ENCODE measurements around the gene TEX2. TPM values are rescaled to one million over a fixed set of nuclear protein-coding genes. Genes with fewer than 3 reads are reported as not detected.

The TEX2 gene
- polyA plus RNA-seq, 1 donor (not counting 4 experiments of a cell fraction or from before 2014, with no cell fraction given) = 44.4 TPM

DNA sequence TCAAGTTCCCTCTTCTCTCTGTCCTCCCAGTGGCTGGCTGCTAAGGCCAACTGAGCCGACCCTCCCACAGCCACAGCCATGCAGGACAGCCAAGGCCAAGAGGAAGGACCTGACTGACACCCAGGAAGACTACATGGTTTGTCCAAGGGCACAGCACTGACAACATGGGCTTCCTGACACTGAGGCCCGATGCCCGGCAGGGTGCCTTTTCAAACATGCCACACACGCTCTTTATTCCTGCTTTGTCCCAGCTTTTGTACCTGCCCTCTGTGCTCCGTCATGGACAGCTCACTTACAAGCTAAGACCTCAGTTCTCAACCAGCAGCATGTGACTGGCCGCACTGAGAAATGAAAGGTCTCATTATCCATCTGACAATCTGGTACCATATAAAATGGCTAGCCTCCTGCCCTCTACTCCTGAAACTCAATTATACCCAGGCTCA, 45.8 kb downstream of the TEX2 start:
- peaks cover 60% of the 10 kb centered on the region for H3K79me2 ChIP-seq (ENCODE audit: control insufficient read depth, insufficient read depth, low read length)
- H3K4me1 ChIP-seq (ENCODE audit: control insufficient read depth, extremely low read depth, insufficient read depth, low read length) = peaks cover 7% of the 10 kb centered on the region
- H3K4me2 ChIP-seq (ENCODE audit: control insufficient read depth, extremely low read depth, insufficient read depth, low read depth, low read length) = no peak overlapping the region
- H3K9me1 ChIP-seq (ENCODE audit: control insufficient read depth, extremely low read depth, insufficient read depth, low read length) = no peaks in the 10 kb centered on the region
- H3K27me3 ChIP-seq (ENCODE audit: control insufficient read depth, extremely low read depth, insufficient read depth, low read length) = no peaks in the 10 kb centered on the region
- H3K27ac ChIP-seq (ENCODE audit: control insufficient read depth, insufficient read depth, low read length) = no peak overlapping the region
- no peak for TF ChIP-seq EZH2 (IDR thresholded peaks at IDR 0.05; ENCODE audit: low read length)
- TF ChIP-seq, protein P1, sequence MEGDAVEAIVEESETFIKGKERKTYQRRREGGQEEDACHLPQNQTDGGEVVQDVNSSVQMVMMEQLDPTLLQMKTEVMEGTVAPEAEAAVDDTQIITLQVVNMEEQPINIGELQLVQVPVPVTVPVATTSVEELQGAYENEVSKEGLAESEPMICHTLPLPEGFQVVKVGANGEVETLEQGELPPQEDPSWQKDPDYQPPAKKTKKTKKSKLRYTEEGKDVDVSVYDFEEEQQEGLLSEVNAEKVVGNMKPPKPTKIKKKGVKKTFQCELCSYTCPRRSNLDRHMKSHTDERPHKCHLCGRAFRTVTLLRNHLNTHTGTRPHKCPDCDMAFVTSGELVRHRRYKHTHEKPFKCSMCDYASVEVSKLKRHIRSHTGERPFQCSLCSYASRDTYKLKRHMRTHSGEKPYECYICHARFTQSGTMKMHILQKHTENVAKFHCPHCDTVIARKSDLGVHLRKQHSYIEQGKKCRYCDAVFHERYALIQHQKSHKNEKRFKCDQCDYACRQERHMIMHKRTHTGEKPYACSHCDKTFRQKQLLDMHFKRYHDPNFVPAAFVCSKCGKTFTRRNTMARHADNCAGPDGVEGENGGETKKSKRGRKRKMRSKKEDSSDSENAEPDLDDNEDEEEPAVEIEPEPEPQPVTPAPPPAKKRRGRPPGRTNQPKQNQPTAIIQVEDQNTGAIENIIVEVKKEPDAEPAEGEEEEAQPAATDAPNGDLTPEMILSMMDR (optimal IDR thresholded peaks at IDR 0.05 in 1 of 3, IDR thresholded peaks at IDR 0.05 in 1 of 3, conservative IDR thresholded peaks at IDR 0.05 in 1 of 3; ENCODE audit: extremely low read depth in 1 of 3, insufficient read depth in 2 of 3, low read length in 3 of 3) = no peak
- FAIRE-seq (no peak), DNase-seq (ENCODE audit: low read depth, low spot score) (no peak)
- H3K9me3 ChIP-seq (ENCODE audit: control insufficient read depth, low read depth, low read length) = no peaks in the 10 kb centered on the region
- H3K9ac ChIP-seq (ENCODE audit: control insufficient read depth, extremely low read depth, insufficient read depth, low read length) = no peak overlapping the region
- H4K20me1 ChIP-seq (ENCODE audit: control insufficient read depth, extremely low read depth, insufficient read depth, low read length) = no peaks in the 10 kb centered on the region
- peaks cover 12% of the 10 kb centered on the region in 2 experiments for H3K36me3 ChIP-seq (ENCODE audit: control insufficient read depth in 2 of 2, extremely low read depth in 1 of 2, insufficient read depth in 2 of 2, low read length in 2 of 2)
- H3K4me3 ChIP-seq (ENCODE audit: control insufficient read depth in 2 of 3, extremely low read depth in 1 of 3, insufficient read depth in 2 of 3, low read depth in 1 of 3, low read length in 3 of 3) = no peak overlapping the region
- dilution Hi-C loops (cut with MboI; ENCODE audit: extremely low pct_ligation_motif_present, low sequenced_read_pairs) = no loop called here
- H2AFZ ChIP-seq (ENCODE audit: control insufficient read depth, low read length) = no peak overlapping the region

DNA sequence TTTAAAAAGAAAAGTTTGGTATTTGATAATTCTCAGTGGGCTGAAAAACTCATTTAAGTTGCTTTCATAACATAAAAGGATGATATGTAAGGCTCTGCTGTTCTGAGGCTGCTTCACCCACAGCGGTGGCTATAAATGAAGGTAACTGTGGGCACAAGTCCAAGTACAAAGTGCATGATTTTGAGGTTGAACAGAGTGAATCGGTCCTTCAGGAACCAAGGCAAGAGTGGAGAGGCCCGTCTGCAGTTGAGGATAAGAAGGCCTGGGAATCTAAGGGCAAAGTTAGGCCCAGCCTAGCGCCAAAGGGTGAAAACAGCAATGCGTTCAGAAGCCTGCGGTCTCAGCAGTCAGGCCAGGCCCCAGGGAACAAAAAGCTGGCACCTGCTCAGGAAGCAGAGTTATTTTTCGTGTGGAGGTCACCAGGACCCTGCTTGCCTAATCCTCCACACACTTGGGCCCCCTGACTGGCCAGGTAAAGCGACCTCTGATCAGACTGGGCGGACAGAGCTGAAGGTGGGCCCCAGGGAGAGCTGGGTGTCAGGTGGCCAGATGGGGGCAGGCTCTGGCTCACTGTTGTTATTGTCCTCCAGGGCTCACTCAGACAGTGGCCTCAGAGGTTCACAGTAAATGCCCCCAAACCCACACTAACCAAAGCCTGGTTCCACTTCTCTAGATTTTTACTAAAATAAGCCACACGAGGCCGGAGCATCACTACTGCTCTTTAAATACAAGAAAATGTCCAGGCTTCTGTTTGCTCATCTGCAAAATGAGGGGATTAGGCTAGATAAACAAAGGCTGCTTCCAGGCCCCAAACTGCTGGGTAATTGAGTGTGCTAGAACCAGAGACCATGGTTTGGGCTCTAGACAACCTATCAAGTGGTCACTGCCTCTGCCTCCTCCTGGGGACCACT, 46.5 kb downstream of the TEX2 start:
- Histone ChIP-seq H3K4me1 (ENCODE audit: control insufficient read depth, extremely low read depth, insufficient read depth, low read length) (peaks cover 7% of the 10 kb centered on the region), H2AFZ (ENCODE audit: control insufficient read depth, low read length) (no peak overlapping the region), H3K27ac (ENCODE audit: control insufficient read depth, insufficient read depth, low read length) (no peak overlapping the region), H3K27me3 (ENCODE audit: control insufficient read depth, extremely low read depth, insufficient read depth, low read length) (no peaks in the 10 kb centered on the region), H3K9ac (ENCODE audit: control insufficient read depth, extremely low read depth, insufficient read depth, low read length) (no peak overlapping the region), H3K9me3 (ENCODE audit: control insufficient read depth, low read depth, low read length) (no peaks in the 10 kb centered on the region), H3K9me1 (ENCODE audit: control insufficient read depth, extremely low read depth, insufficient read depth, low read length) (no peaks in the 10 kb centered on the region), H4K20me1 (ENCODE audit: control insufficient read depth, extremely low read depth, insufficient read depth, low read length) (no peaks in the 10 kb centered on the region), H3K79me2 (ENCODE audit: control insufficient read depth, insufficient read depth, low read length) (peaks cover 57% of the 10 kb centered on the region), H3K36me3 (ENCODE audit: control insufficient read depth in 2 of 2, extremely low read depth in 1 of 2, insufficient read depth in 2 of 2, low read length in 2 of 2) (peaks cover 12 to 14% of the 10 kb centered on the region in 2 experiments), H3K4me3 (ENCODE audit: control insufficient read depth in 2 of 3, extremely low read depth in 1 of 3, insufficient read depth in 2 of 3, low read depth in 1 of 3, low read length in 3 of 3) (no peak overlapping the region), H3K4me2 (ENCODE audit: control insufficient read depth, extremely low read depth, insufficient read depth, low read depth, low read length) (no peak overlapping the region)
- no peak for TF ChIP-seq EZH2 (IDR thresholded peaks at IDR 0.05; ENCODE audit: low read length)
- TF ChIP-seq, protein P1 (optimal IDR thresholded peaks at IDR 0.05 in 1 of 3, IDR thresholded peaks at IDR 0.05 in 1 of 3, conservative IDR thresholded peaks at IDR 0.05 in 1 of 3; ENCODE audit: extremely low read depth in 1 of 3, insufficient read depth in 2 of 3, low read length in 3 of 3) = peak in 1 of 3 experiments; percentile 39
- no peak for FAIRE-seq
- no peak for DNase-seq (ENCODE audit: low read depth, low spot score)
- dilution Hi-C loops (cut with MboI; ENCODE audit: extremely low pct_ligation_motif_present, low sequenced_read_pairs) = no loop called here

Data from keratinocyte (primary cell).